Measurements from ENCODE around the gene MAP3K4. TPM values are rescaled to one million over a fixed set of nuclear protein-coding genes. Genes with fewer than 3 reads are reported as not detected.

The MAP3K4 gene
- polyA plus RNA-seq, 3 donors: 3.2 to 12.3 (median 3.5) TPM

DNA sequence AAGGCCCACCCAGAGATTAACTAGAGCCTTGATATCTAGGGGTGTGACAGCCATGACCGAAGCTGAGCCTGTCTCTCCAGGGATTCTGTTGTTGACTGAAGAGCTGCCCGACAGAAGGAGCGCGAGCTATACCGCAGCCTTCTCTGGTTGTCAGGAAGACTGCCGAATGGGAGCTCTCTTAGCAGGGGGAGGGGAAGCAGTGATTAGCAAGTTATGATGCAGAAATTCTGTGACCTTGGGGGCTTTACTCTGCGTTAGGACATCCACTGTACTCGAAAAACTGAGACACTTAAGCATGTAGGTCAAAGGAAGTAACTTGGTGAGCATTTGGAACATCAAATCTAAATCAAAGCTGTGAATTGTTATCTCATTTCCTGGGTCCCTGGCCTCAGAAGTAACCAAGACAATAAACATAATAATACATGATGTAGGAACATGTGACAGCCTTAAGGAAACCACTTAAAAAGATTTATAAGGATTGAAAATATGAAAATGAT is 84.7 kb downstream of the MAP3K4 start:
- Histone ChIP-seq H3K9ac (ENCODE audit: insufficient read depth, low read length, poor library complexity, severe bottlenecking) (no peak overlapping the region), H3K4me3 (replicated peaks in 1 of 3; ENCODE audit: low read depth in 2 of 3, low read length in 3 of 3) (no peak overlapping the region), H3K27me3 (ENCODE audit: control insufficient read depth in 2 of 2, insufficient read depth in 2 of 2, low read length in 2 of 2) (no peaks in the 10 kb centered on the region), H4K20me1 (ENCODE audit: insufficient read depth, low read length) (no peaks in the 10 kb centered on the region), H3K79me2 (ENCODE audit: insufficient read depth, low read length) (no peaks in the 10 kb centered on the region), H3K4me2 (replicated peaks; ENCODE audit: extremely low read depth, low read length, poor library complexity, severe bottlenecking) (no peak overlapping the region), H3K9me3 (replicated peaks in 1 of 2; ENCODE audit: control insufficient read depth in 1 of 2, insufficient read depth in 1 of 2, low read length in 2 of 2) (no peaks in the 10 kb centered on the region), H3K27ac (ENCODE audit: low read depth in 1 of 2, low read length in 2 of 2) (no peak overlapping the region), H3K36me3 (replicated peaks in 1 of 2; ENCODE audit: control insufficient read depth in 1 of 2, insufficient read depth in 2 of 2, low read length in 2 of 2) (peaks cover 58 to 89% of the 10 kb centered on the region in 2 donors), H2AFZ (ENCODE audit: insufficient read depth, low read depth, low read length, poor library complexity, severe bottlenecking) (no peak overlapping the region), H3K4me1 (ENCODE audit: control insufficient read depth in 1 of 2, insufficient read depth in 2 of 2, low read length in 2 of 2) (no peaks in the 10 kb centered on the region)
- Mint-ChIP-seq H3K36me3 (peaks cover 17 to 27% of the 10 kb centered on the region in 2 donors), H3K27ac (no peak overlapping the region), H3K27me3 (ENCODE audit: low read depth in 3 of 3) (peaks cover 0 to 1% (median 0%) of the 10 kb centered on the region in 3 donors), H3K4me3 (no peak overlapping the region), H3K9me3 (no peaks in the 10 kb centered on the region), H3K4me1 (no peaks in the 10 kb centered on the region)
- TF ChIP-seq, protein P1, sequence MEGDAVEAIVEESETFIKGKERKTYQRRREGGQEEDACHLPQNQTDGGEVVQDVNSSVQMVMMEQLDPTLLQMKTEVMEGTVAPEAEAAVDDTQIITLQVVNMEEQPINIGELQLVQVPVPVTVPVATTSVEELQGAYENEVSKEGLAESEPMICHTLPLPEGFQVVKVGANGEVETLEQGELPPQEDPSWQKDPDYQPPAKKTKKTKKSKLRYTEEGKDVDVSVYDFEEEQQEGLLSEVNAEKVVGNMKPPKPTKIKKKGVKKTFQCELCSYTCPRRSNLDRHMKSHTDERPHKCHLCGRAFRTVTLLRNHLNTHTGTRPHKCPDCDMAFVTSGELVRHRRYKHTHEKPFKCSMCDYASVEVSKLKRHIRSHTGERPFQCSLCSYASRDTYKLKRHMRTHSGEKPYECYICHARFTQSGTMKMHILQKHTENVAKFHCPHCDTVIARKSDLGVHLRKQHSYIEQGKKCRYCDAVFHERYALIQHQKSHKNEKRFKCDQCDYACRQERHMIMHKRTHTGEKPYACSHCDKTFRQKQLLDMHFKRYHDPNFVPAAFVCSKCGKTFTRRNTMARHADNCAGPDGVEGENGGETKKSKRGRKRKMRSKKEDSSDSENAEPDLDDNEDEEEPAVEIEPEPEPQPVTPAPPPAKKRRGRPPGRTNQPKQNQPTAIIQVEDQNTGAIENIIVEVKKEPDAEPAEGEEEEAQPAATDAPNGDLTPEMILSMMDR (IDR thresholded peaks at IDR 0.05): no peak
- WGBS (ENCODE audit: insufficient coverage): 97% methylated on average over 6 of the region's 8 CpGs
- DNase-seq: no peak
- intact Hi-C loops (cut with micrococcal nuclease): no loop called here

DNA sequence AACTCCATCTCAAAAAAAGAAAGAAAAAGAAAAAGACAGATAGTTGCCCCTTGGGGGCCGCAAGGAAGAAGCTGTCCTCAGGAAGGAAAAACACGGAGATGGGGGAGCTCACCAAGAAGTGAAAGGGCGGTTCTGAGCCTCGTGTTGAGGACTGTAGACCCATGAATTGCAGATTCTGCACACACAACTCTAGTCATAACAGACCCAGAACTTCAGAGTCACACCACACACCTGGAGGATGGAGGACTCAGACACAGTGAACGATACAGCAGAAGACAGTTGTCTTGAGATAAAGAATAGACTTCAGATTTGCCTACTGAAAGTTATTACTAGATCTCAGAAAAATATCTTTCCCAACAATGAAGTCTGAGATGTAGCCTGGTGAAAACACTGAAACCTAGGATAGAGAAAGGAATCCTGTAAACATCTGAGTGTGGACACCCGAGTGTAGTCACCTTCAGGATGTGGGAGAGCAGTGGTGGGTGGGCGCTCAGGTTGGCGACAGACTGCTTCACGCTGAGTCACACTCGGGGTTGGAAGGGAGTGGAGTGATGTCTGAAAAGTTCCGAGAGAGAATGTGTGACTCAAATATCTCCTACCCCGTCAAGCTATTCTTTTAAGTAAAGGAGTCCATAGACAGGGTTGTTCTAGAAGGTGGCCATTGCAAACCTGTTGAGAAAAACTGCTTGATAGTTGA is 88.1 kb downstream of the MAP3K4 start:
- Histone ChIP-seq H3K4me3 (replicated peaks in 1 of 3; ENCODE audit: low read depth in 2 of 3, low read length in 3 of 3) (no peak overlapping the region), H3K4me2 (replicated peaks; ENCODE audit: extremely low read depth, low read length, poor library complexity, severe bottlenecking) (no peak overlapping the region), H2AFZ (ENCODE audit: insufficient read depth, low read depth, low read length, poor library complexity, severe bottlenecking) (no peak overlapping the region), H3K27me3 (ENCODE audit: control insufficient read depth in 2 of 2, insufficient read depth in 2 of 2, low read length in 2 of 2) (no peaks in the 10 kb centered on the region), H3K9ac (ENCODE audit: insufficient read depth, low read length, poor library complexity, severe bottlenecking) (no peak overlapping the region), H4K20me1 (ENCODE audit: insufficient read depth, low read length) (no peaks in the 10 kb centered on the region), H3K27ac (ENCODE audit: low read depth in 1 of 2, low read length in 2 of 2) (no peak overlapping the region), H3K36me3 (replicated peaks in 1 of 2; ENCODE audit: control insufficient read depth in 1 of 2, insufficient read depth in 2 of 2, low read length in 2 of 2) (peaks cover 77 to 97% of the 10 kb centered on the region in 2 donors), H3K79me2 (ENCODE audit: insufficient read depth, low read length) (no peaks in the 10 kb centered on the region), H3K4me1 (ENCODE audit: control insufficient read depth in 1 of 2, insufficient read depth in 2 of 2, low read length in 2 of 2) (no peaks in the 10 kb centered on the region), H3K9me3 (replicated peaks in 1 of 2; ENCODE audit: control insufficient read depth in 1 of 2, insufficient read depth in 1 of 2, low read length in 2 of 2) (no peaks in the 10 kb centered on the region)
- TF ChIP-seq, protein P1 (IDR thresholded peaks at IDR 0.05): no peak
- Mint-ChIP-seq H3K4me3 (no peak overlapping the region), H3K4me1 (no peaks in the 10 kb centered on the region), H3K9me3 (no peaks in the 10 kb centered on the region), H3K27me3 (ENCODE audit: low read depth in 3 of 3) (no peaks in the 10 kb centered on the region), H3K36me3 (peaks cover 0 to 9% of the 10 kb centered on the region in 2 donors), H3K27ac (peak overlapping the region in 5 of 7 donors; percentile 22 to 65 (median 49))
- intact Hi-C loops (cut with micrococcal nuclease): no loop called here
- 70% methylated on average over 2 of the region's 12 CpGs for WGBS (ENCODE audit: insufficient coverage)
- no peak for DNase-seq

Measured in CD14-positive monocyte (primary cell).